ENCODE results near the gene DFFB.
"Not testable (repeated sequence)": the region's sequence is repeated elsewhere in the genome, so short reads cannot be mapped to it uniquely, and the experiment has no call there.

DNA sequence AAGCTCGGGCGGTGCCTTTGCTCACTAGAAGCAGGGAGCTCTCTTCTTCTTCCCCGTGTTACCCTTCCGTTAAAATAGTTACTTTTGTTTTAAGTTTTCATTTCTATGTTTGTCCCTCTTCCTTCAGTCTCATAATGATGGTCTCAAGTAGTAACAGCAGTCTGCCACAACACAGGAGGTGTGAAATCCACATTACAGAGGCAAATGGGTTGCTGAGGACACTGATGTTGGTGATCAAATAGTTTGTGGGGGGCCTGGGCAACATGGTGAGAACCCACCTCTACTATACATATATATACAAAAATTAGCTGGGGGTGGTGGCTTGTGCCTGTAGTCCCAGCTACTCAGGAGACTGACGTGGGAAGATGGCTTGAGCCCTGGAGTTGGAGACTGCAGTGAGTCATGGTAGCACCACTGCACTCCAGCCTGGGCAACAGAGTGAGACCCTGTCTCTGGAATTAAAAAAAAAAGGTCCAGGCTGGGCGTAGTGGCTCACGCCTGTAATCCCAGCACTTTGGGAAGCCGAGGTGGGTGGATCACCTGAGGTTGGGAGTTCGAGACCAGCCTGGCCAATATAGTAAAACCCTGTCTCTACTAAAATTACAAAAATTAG lies 47.0 kb upstream of the DFFB start:
- not testable (repeated sequence) for TF ChIP-seq POLR2A (IDR thresholded peaks at IDR 0.05; ENCODE audit: low read depth, low read length); TAF1 (IDR thresholded peaks at IDR 0.05; ENCODE audit: borderline replicate concordance, low read depth, low read length); POLR2AphosphoS5 (IDR thresholded peaks at IDR 0.05; ENCODE audit: low read depth, low read length)
